PC-9 (cell line): ENCODE results near the gene GTF3C1. TPM values are rescaled to one million over a fixed set of nuclear protein-coding genes. Genes with fewer than 3 reads are reported as not detected.

Source experiments
- BruUV-seq: library from RNA; stranded (reverse); fragments of 400-500 nt; replicated peaks from 2 replicates; lab custom pipeline; 2021; lab: Mats Ljungman, UMichigan
- CTCF ChIA-PET: fragments of 300-600 bp; sonication (Branson Sonifier 250); formaldehyde crosslinking; loops from one replicate; lab custom pipeline; 2022; ENCODE audit warnings: antibody characterized with exemption; lab: Charles Lee
- POLR2A ChIA-PET: fragments of 300-600 bp; sonication (Branson Sonifier 250); formaldehyde crosslinking; loops from one replicate; lab custom pipeline; 2022; ENCODE audit warnings: antibody characterized with exemption; ENCODE audit not compliant: unreplicated experiment; lab: Charles Lee
- DNase-seq, 2 experiments: peaks; one replicate each; pipeline versions ENCODE4 v3.0.0 to v3.0.0-alpha.2; 2015 to 2022; ENCODE audit warnings: mixed read lengths in 1 of 2
- H2AFZ ChIP-seq: fragments of 200-600 bp; sonication (generic); 2 replicates; pipeline ENCODE4 v1.8.1; 2017; ENCODE audit warnings: antibody characterized with exemption
- H3F3A ChIP-seq: fragments of 200-600 bp; sonication (generic); 2 replicates; pipeline ENCODE4 v1.8.1; 2017; ENCODE audit warnings: antibody characterized with exemption, mild to moderate bottlenecking, low read depth; ENCODE audit not compliant: insufficient read depth
- H3K27ac ChIP-seq: fragments of 200-600 bp; sonication (generic); 2 replicates; pipeline ENCODE4 v1.6.1; 2016; ENCODE audit warnings: mixed run types
- H3K27me3 ChIP-seq: fragments of 200-600 bp; sonication (generic); 2 replicates; pipeline ENCODE4 v1.6.1; 2016; ENCODE audit warnings: low read depth, mixed run types; ENCODE audit not compliant: insufficient read depth
- H3K36me3 ChIP-seq: fragments of 200-600 bp; sonication (generic); 2 replicates; pipeline ENCODE4 v1.6.1; 2016; ENCODE audit warnings: low read depth, mixed run types
- H3K4me1 ChIP-seq: fragments of 200-600 bp; sonication (generic); replicated peaks from 2 replicates; pipeline ENCODE4 v1.6.1; 2016; ENCODE audit warnings: mixed run types; ENCODE audit not compliant: insufficient read depth
- H3K4me2 ChIP-seq: fragments of 200-600 bp; sonication (generic); 2 replicates; pipeline ENCODE4 v1.6.1; 2017; ENCODE audit warnings: mixed run types
- H3K4me3 ChIP-seq: fragments of 200-600 bp; sonication (generic); 2 replicates; pipeline ENCODE4 v1.6.1; 2016; ENCODE audit warnings: mixed run types
- H3K79me2 ChIP-seq: fragments of 200-600 bp; sonication (generic); 2 replicates; pipeline ENCODE4 v1.6.1; 2017; ENCODE audit warnings: low read depth, mixed run types
- H3K9me2 ChIP-seq: fragments of 200-600 bp; sonication (generic); 2 replicates; pipeline ENCODE4 v1.8.1; 2017; ENCODE audit warnings: mild to moderate bottlenecking; ENCODE audit not compliant: insufficient read depth
- H3K9me3 ChIP-seq: fragments of 200-600 bp; sonication (generic); 2 replicates; pipeline ENCODE4 v1.8.1; 2016; ENCODE audit warnings: low read depth; ENCODE audit not compliant: insufficient read depth
- H4K20me1 ChIP-seq: fragments of 200-600 bp; sonication (generic); 2 replicates; pipeline ENCODE4 v1.8.1; 2017; ENCODE audit not compliant: insufficient read depth
- CTCF ChIP-seq: fragments of 200-600 bp; sonication (generic); conservative IDR thresholded peaks from 2 replicates; pipeline ENCODE4 v1.6.1; 2017; ENCODE audit warnings: mixed run types, antibody characterized with exemption, mild to moderate bottlenecking, moderate library complexity
- EZH2 ChIP-seq: fragments of 200-600 bp; sonication (generic); IDR thresholded peaks from 2 replicates; pipeline ENCODE4 v1.8.0; 2017; ENCODE audit warnings: antibody characterized with exemption, low read depth
- intact Hi-C: fragments of 100-400 bp; cut with micrococcal nuclease; formaldehyde crosslinking; loops from one replicate; pipeline ENCODE4 v1.10.0; 2022; ENCODE audit not compliant: unreplicated experiment
- total RNA-seq: library from RNA; stranded (reverse); gene quantifications from 2 replicates; pipeline ENCODE4 v1.2.3, GENCODE V29; 2021

Gene GTF3C1
- total RNA-seq, 1 experiment from 2014 or later = 118 TPM

DNA sequence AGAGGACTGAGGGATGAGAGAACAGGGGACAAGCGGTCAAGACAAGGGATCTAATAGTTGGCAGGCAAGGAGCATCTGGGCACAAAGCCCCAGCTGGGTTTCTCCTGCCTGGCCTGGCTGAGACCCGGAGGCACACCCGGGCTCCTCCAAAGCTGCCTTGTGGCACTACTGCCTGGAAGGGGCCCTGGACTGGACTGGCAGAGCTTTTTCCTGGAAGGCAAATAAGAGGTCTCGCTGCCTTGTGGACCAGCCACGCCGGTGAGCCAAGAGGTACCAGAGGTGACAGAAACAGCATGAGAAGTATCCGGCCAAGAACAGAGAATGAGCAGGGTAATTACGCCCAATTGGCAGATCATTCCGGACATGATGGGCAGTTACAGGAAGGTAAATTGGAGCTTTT, 64.6 kb downstream of the GTF3C1 start:
- Histone ChIP-seq H3K9me2 (no peaks in the 10 kb centered on the region), H3K4me2 (no peak overlapping the region), H3K9me3 (no peaks in the 10 kb centered on the region), H3K36me3 (peaks cover 52% of the 10 kb centered on the region; the same call in 1 of the 2 replicates), H3K4me3 (no peak overlapping the region), H2AFZ (no peak overlapping the region), H4K20me1 (no peaks in the 10 kb centered on the region), H3K79me2 (no peaks in the 10 kb centered on the region), H3K4me1 (no peaks in the 10 kb centered on the region), H3K27me3 (no peaks in the 10 kb centered on the region), H3K27ac (no peak overlapping the region), H3F3A (no peaks in the 10 kb centered on the region)
- ChIA-PET CTCF (no interaction called here), POLR2A (no interaction called here)
- TF ChIP-seq CTCF (no peak), EZH2 (no peak)
- intact Hi-C loops = no loop called here
- no peak for DNase-seq
- no TSS peak for BruUV-seq

DNA sequence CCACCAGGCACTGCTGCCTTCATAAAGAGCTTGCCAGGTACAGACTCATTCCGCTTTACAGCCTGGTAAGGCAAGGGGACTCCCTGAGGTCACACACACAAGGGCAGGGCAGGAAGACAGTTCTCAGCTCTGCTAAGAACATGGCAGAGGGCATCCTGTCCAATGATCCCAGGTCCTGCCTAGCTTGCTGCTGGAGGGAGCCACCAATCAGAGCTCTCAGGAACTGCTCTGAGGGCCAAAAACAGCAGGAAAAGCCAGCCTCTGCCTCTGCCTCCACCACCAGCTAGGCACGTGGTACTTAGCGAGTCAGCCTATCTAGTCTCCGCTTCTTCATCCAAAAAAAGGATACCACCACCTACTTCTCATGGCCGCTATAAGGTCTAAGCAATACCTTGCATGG, 66.1 kb downstream of the GTF3C1 start:
- H3K27ac ChIP-seq = no peak overlapping the region
- no peak overlapping the region for H3K4me3 ChIP-seq
- ChIA-PET CTCF (no interaction called here), POLR2A (no interaction called here)
- H3K9me2 ChIP-seq = no peaks in the 10 kb centered on the region
- DNase-seq = no peak
- BruUV-seq = no TSS peak
- peaks cover 51% of the 10 kb centered on the region; the same call in 1 of the 2 replicates for H3K36me3 ChIP-seq
- H3K27me3 ChIP-seq = no peaks in the 10 kb centered on the region
- H2AFZ ChIP-seq = no peak overlapping the region
- no peak overlapping the region for H3K4me2 ChIP-seq
- H3K79me2 ChIP-seq = no peaks in the 10 kb centered on the region
- no peaks in the 10 kb centered on the region for H3F3A ChIP-seq
- intact Hi-C loops = no loop called here
- no peaks in the 10 kb centered on the region for H4K20me1 ChIP-seq
- TF ChIP-seq EZH2 = no peak
- TF ChIP-seq CTCF = no peak
- H3K9me3 ChIP-seq = no peaks in the 10 kb centered on the region
- H3K4me1 ChIP-seq = no peaks in the 10 kb centered on the region

GRCh38 chr16:27483088-27483437, 66.7 kb downstream of the GTF3C1 start:
- ChIA-PET POLR2A (no interaction called here), CTCF (no interaction called here)
- H3K4me2 ChIP-seq = no peak overlapping the region
- H3K27me3 ChIP-seq = no peaks in the 10 kb centered on the region
- DNase-seq = no peak
- H3K36me3 ChIP-seq = peaks cover 53% of the 10 kb centered on the region; the same call in 1 of the 2 replicates
- TF ChIP-seq EZH2 = no peak
- no peak for TF ChIP-seq CTCF
- intact Hi-C loops = no loop called here
- no peaks in the 10 kb centered on the region for H3K4me1 ChIP-seq
- H3F3A ChIP-seq = no peaks in the 10 kb centered on the region
- no peak overlapping the region for H3K27ac ChIP-seq
- H4K20me1 ChIP-seq = no peaks in the 10 kb centered on the region
- H3K9me2 ChIP-seq = no peaks in the 10 kb centered on the region
- no peak overlapping the region for H2AFZ ChIP-seq
- no peaks in the 10 kb centered on the region for H3K79me2 ChIP-seq
- no TSS peak for BruUV-seq
- no peaks in the 10 kb centered on the region for H3K9me3 ChIP-seq
- no peak overlapping the region for H3K4me3 ChIP-seq
